GM12878 (cell line): ENCODE measurements around the gene TLR1. TPM values are rescaled to one million over a fixed set of nuclear protein-coding genes. Genes with fewer than 3 reads are reported as not detected.
A peak's percentile ranks its signal among the peaks of the same experiment; 100 is the strongest.

Experiments
- ATAC-seq: fragments of 200-7000 bp; cut with Tn5 transposase; 3 replicates; pipeline ENCODE4 v1.9.1; 2020; ENCODE audit warnings: mild to moderate bottlenecking, moderate library complexity
- BruUV-seq: library from RNA; stranded (reverse); fragments of 400-500 nt; replicated peaks from 2 replicates; lab custom pipeline; 2021; lab: Mats Ljungman, UMichigan
- CTCF ChIA-PET: fragments of 300-600 bp; sonication (Branson Sonifier 250); formaldehyde crosslinking; extraction: SDS; loops from one replicate; lab custom pipeline; 2021; ENCODE audit warnings: inconsistent platforms; lab: Yijun Ruan, JAX
- POLR2A ChIA-PET: fragments of 350-600 bp; formaldehyde crosslinking; extraction: SDS; loops from one replicate; lab custom pipeline; 2021; ENCODE audit warnings: inconsistent platforms; lab: Charles Lee
- RAD21 ChIA-PET: fragments of 300-600 bp; sonication (Branson Sonifier 250); formaldehyde crosslinking; loops from one replicate; lab custom pipeline; 2023; ENCODE audit warnings: antibody characterized with exemption; ENCODE audit not compliant: unreplicated experiment; lab: Charles Lee
- SMC1A ChIA-PET: fragments of 300-600 bp; sonication (Branson Sonifier 250); formaldehyde crosslinking; loops from one replicate; lab custom pipeline; 2023; ENCODE audit not compliant: unreplicated experiment, uncharacterized antibody; lab: Charles Lee
- DNase-seq: peaks from one replicate; pipeline ENCODE4 v3.0.0-alpha.2; 2011; ENCODE audit warnings: low read depth, low spot score
- FAIRE-seq: peaks from 3 replicates; lab custom pipeline; 2011; peaks lifted over from hg19 to GRCh38; lab: Jason Lieb, UNC
- H2AFZ ChIP-seq: 2 replicates; pipeline ENCODE4 v1.6.0; 2011; ENCODE audit warnings: low read depth, low read length, control low read depth; ENCODE audit not compliant: control insufficient read depth
- H3K27ac ChIP-seq: 2 replicates; pipeline ENCODE4 v1.5.1; 2011; ENCODE audit warnings: control low read depth; ENCODE audit not compliant: control insufficient read depth, insufficient read depth
- H3K27me3 ChIP-seq, 2 experiments: replicated peaks in 1 of 2; 2 replicates each; pipeline versions ENCODE4 v1.6.0 to v1.6.1; 2011; ENCODE audit warnings: low read length in 1 of 2; ENCODE audit not compliant: control insufficient read depth in 2 of 2, insufficient read depth in 2 of 2
- H3K36me3 ChIP-seq, 2 experiments: 2 replicates each; pipeline ENCODE4 v1.5.1; 2011; ENCODE audit warnings: low read length in 1 of 2; ENCODE audit not compliant: control insufficient read depth in 2 of 2, insufficient read depth in 2 of 2
- H3K4me1 ChIP-seq: 2 replicates; pipeline ENCODE4 v1.6.1; 2011; ENCODE audit warnings: mild to moderate bottlenecking, low read length, moderate library complexity, mixed read lengths; ENCODE audit not compliant: control insufficient read depth, insufficient read depth
- H3K4me2 ChIP-seq: 2 replicates; pipeline ENCODE4 v1.6.0; 2011; ENCODE audit warnings: control low read depth; ENCODE audit not compliant: control insufficient read depth, insufficient read depth
- H3K4me3 ChIP-seq: fragments of 200-600 bp; sonication (generic); 2 replicates; pipeline ENCODE4 v1.5.1; 2016
- H3K79me2 ChIP-seq: 2 replicates; pipeline ENCODE4 v1.6.0; 2011; ENCODE audit warnings: low read length; ENCODE audit not compliant: control insufficient read depth, insufficient read depth
- H3K9ac ChIP-seq: 2 replicates; pipeline ENCODE4 v1.8.0; 2011; ENCODE audit warnings: low read length, control low read depth, mixed read lengths; ENCODE audit not compliant: control insufficient read depth, insufficient read depth
- H3K9me3 ChIP-seq: replicated peaks from 3 replicates; pipeline ENCODE4 v1.5.1; 2011; ENCODE audit warnings: mild to moderate bottlenecking, low read length; ENCODE audit not compliant: control insufficient read depth, insufficient read depth
- H4K20me1 ChIP-seq: 2 replicates; pipeline ENCODE4 v1.6.0; 2011; ENCODE audit not compliant: control insufficient read depth, insufficient read depth
- NFYA ChIP-seq: IDR thresholded peaks from 2 replicates; pipeline ENCODE4 v1.6.1; 2011; ENCODE audit warnings: low read depth, mild to moderate bottlenecking, low read length, improper control_type of control experiment, borderline replicate concordance
- PBX3 ChIP-seq: IDR thresholded peaks from 2 replicates; pipeline ENCODE4 v1.6.1; 2011; ENCODE audit warnings: mild to moderate bottlenecking, low read depth, low read length, moderate library complexity; ENCODE audit not compliant: insufficient replicate concordance
- PML ChIP-seq: IDR thresholded peaks from 2 replicates; pipeline ENCODE4 v1.6.1; 2012; ENCODE audit warnings: low read length, inconsistent platforms
- WGBS: methylation state at CpG from one replicate; pipeline ENCODE4 v1.1.6; 2016; ENCODE audit warnings: low lambda C conversion rate; ENCODE audit not compliant: insufficient replicate concordance, insufficient coverage; ENCODE audit errors: missing lambda C conversion rate; 5-methylcytosine and 5-hydroxymethylcytosine counted together
- in situ Hi-C: fragments of 300-500 bp; cut with MboI; formaldehyde crosslinking; loops from 9 replicates; pipeline ENCODE4 v1.14.3; 2018; ENCODE audit warnings: mixed read lengths
- intact Hi-C: fragments of 100-400 bp; cut with micrococcal nuclease; formaldehyde crosslinking; loops from one replicate; pipeline ENCODE4 v1.14.2; 2022; ENCODE audit not compliant: unreplicated experiment
- polyA plus RNA-seq, 11 experiments: library from polyadenylated mRNA; depleted of rRNA in 4 of 11; unstranded in 6 of 11; stranded (reverse) in 5 of 11; fragments of >200 nt; fragmentation: Nextera tagmentation in 4 of 11; fragmentation: Illumina TruSeq in 1 of 11; extraction: Ambion mirVana in 4 of 11; extraction: Trizol in 1 of 11; gene quantifications; 1 replicate in 1 of 11; 2 replicates in 10 of 11; pipeline versions ENCODE4 v1.2.1 to v1.2.3, GENCODE V29; 2011 to 2016; ENCODE audit warnings: inconsistent platforms in 2 of 11, missing spikeins in 2 of 11, low read depth in 1 of 11
- total RNA-seq, 4 experiments: library from RNA; depleted of rRNA in 3 of 4; stranded (reverse); fragments of >200 nt in 3 of 4; fragmentation: Illumina TruSeq in 1 of 4; extraction: Trizol in 1 of 4; gene quantifications; 2 replicates each; pipeline versions ENCODE4 v1.2.1 to v1.2.3, GENCODE V29; 2013 to 2021
- TF ChIP-seq, protein P1 (sequence below): fragments of 450-650 bp; conservative IDR thresholded peaks from 2 replicates; pipeline ENCODE4 v1.6.1; 2017; ENCODE audit warnings: mild to moderate bottlenecking, moderate library complexity

Gene TLR1
- total and polyA plus RNA-seq, 10 of the 15 experiments (the other 5 are each of a cell fraction or from before 2014, with no cell fraction given), result 9.3 to 57.1 (median 20.4) TPM

- no peak for TF ChIP-seq NFYA
- no peak for TF ChIP-seq PBX3
These were observed 34.7 kb downstream of the TLR1 start (continued) for GRCh38 chr4:38769857-38770256.

GRCh38 chr4:38769441-38769840 is 35.1 kb downstream of the TLR1 start:
- ChIA-PET CTCF (interaction anchor here (0.9 to 4.5 kb wide), 5 partner anchors 10 to 91 kb away, joined by 3 to 18 read pairs (median 7); partner anchors contain the start of gene TLR10), POLR2A (interaction anchor here (1.4 to 3.9 kb wide), 3 partner anchors 12 to 36 kb away, joined by 5 to 30 read pairs (median 10); partner anchors contain the start of genes TLR1 and TLR10), RAD21 (interaction anchor here (1.0 to 4.2 kb wide), 5 partner anchors 9 to 91 kb away, joined by 3 to 41 read pairs (median 3); partner anchors contain the start of gene TLR10)
- no peaks in the 10 kb centered on the region for H3K27me3 ChIP-seq
- H3K27ac ChIP-seq, result peak overlapping the region; percentile 56
- H2AFZ ChIP-seq, result peak overlapping the region; percentile 39
- BruUV-seq, result no TSS peak
- H3K79me2 ChIP-seq, result peaks cover 16% of the 10 kb centered on the region
- peak overlapping the region; percentile 61 for H3K4me2 ChIP-seq
- no peak overlapping the region for H3K4me3 ChIP-seq
- 0% methylated on average over 2 of the region's 2 CpGs for WGBS
- H3K9me3 ChIP-seq, result peaks cover 52% of the 10 kb centered on the region
- in situ Hi-C loops, result loop anchor here (25.0 kb wide), 1 partner anchor 268 kb away; the partner anchor contains the start of gene TMEM156
- ATAC-seq, result no peak; the same call in 1 of the 3 replicates
- TF ChIP-seq, protein P1, sequence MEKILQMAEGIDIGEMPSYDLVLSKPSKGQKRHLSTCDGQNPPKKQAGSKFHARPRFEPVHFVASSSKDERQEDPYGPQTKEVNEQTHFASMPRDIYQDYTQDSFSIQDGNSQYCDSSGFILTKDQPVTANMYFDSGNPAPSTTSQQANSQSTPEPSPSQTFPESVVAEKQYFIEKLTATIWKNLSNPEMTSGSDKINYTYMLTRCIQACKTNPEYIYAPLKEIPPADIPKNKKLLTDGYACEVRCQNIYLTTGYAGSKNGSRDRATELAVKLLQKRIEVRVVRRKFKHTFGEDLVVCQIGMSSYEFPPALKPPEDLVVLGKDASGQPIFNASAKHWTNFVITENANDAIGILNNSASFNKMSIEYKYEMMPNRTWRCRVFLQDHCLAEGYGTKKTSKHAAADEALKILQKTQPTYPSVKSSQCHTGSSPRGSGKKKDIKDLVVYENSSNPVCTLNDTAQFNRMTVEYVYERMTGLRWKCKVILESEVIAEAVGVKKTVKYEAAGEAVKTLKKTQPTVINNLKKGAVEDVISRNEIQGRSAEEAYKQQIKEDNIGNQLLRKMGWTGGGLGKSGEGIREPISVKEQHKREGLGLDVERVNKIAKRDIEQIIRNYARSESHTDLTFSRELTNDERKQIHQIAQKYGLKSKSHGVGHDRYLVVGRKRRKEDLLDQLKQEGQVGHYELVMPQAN, result no peak
- peak; percentile 1; the same call in 1 of the 2 replicates for TF ChIP-seq PML
- TF ChIP-seq, all 136 proteins: peak for 1
- no peak for FAIRE-seq
- no peak for DNase-seq
- Histone ChIP-seq H3K4me1 (peaks cover 11% of the 10 kb centered on the region), H3K9ac (peak overlapping the region; percentile 12; the same call in 1 of the 2 replicates), H3K36me3 (peaks cover 0 to 9% of the 10 kb centered on the region in 2 experiments; a peak in 1 of 4 replicates), H4K20me1 (no peaks in the 10 kb centered on the region)
- intact Hi-C loops, result no loop called here
- SMC1A ChIA-PET, result interaction anchor here (0.8 to 5.8 kb wide), 8 partner anchors 9 to 91 kb away, joined by 3 to 50 read pairs (median 6); partner anchors contain the start of genes TLR1 and TLR10
